Skin of body (tissue), 2 donors: Measurements from ENCODE around the gene HS6ST3. TPM values are rescaled to one million over a fixed set of nuclear protein-coding genes. Genes with fewer than 3 reads are reported as not detected.
"Not testable (repeated sequence)": the region's sequence is repeated elsewhere in the genome, so short reads cannot be mapped to it uniquely, and the experiment has no call there.

Experiments
- DNase-seq: peaks from one replicate; lab custom pipeline; 2025; lab: John Stamatoyannopoulos, UW
- total RNA-seq: library from RNA; depleted of rRNA; stranded (reverse); fragments of >200 nt; gene quantifications from one replicate; pipeline ENCODE4 v1.2.3, GENCODE V29; 2014

Gene HS6ST3
- total RNA-seq, 1 donor from 2014 or later, result 1.7 TPM

- DNase-seq, result no peak
Measured at GRCh38 chr13:96091164-96092117, 1.5 kb downstream of the HS6ST3 start.

- DNase-seq, result no peak
Measured at GRCh38 chr13:96093296-96094006, 3.5 kb downstream of the HS6ST3 start.

GRCh38 chr13:96100457-96101220 lies 10.7 kb downstream of the HS6ST3 start:
- DNase-seq, result no peak

- DNase-seq, result no peak
Measured at GRCh38 chr13:96104516-96104915, 14.6 kb downstream of the HS6ST3 start.

GRCh38 chr13:96108072-96108471 lies 18.2 kb downstream of the HS6ST3 start:
- DNase-seq, result not testable (repeated sequence)

- no peak for DNase-seq
Measured at GRCh38 chr13:96109125-96109524, 19.2 kb downstream of the HS6ST3 start.

GRCh38 chr13:96112936-96113335 lies 23.0 kb downstream of the HS6ST3 start:
- no peak for DNase-seq

- not testable (repeated sequence) for DNase-seq
Measured at GRCh38 chr13:96115368-96115767, 25.5 kb downstream of the HS6ST3 start.

- DNase-seq, result no peak
Measured at GRCh38 chr13:96119921-96120320, 30.0 kb downstream of the HS6ST3 start.

GRCh38 chr13:96130818-96131340 lies 41.0 kb downstream of the HS6ST3 start:
- no peak for DNase-seq

- no peak for DNase-seq
Measured at GRCh38 chr13:96141032-96141431, 51.1 kb downstream of the HS6ST3 start.

- no peak for DNase-seq
Measured at GRCh38 chr13:96159725-96160124, 69.8 kb downstream of the HS6ST3 start.

- DNase-seq, result no peak
Measured at GRCh38 chr13:96161141-96161540, 71.2 kb downstream of the HS6ST3 start.

- no peak for DNase-seq
Measured at GRCh38 chr13:96165840-96166239, 75.9 kb downstream of the HS6ST3 start.

GRCh38 chr13:96172066-96172465 lies 82.2 kb downstream of the HS6ST3 start:
- no peak for DNase-seq

GRCh38 chr13:96178759-96179158 lies 88.9 kb downstream of the HS6ST3 start:
- DNase-seq, result no peak

GRCh38 chr13:96179309-96179708 lies 89.4 kb downstream of the HS6ST3 start:
- no peak for DNase-seq

GRCh38 chr13:96181911-96182310 lies 92.0 kb downstream of the HS6ST3 start:
- peak; percentile 83 for DNase-seq

- no peak for DNase-seq
Measured at GRCh38 chr13:96185818-96186217, 95.9 kb downstream of the HS6ST3 start.

- no peak for DNase-seq
Measured at GRCh38 chr13:96191367-96191766, 101.5 kb downstream of the HS6ST3 start.

GRCh38 chr13:96193728-96194310 lies 103.9 kb downstream of the HS6ST3 start:
- no peak for DNase-seq
